Loucy (cell line): ENCODE results near the gene COX7A2L.

Experiments used
- H2AFZ ChIP-seq: fragments of 200-600 bp; sonication (generic); 2 replicates; pipeline ENCODE4 v1.6.0; 2016; ENCODE audit warnings: antibody characterized with exemption, mild to moderate bottlenecking, low read length, moderate library complexity
- H3F3A ChIP-seq: fragments of 200-600 bp; 2 replicates; pipeline ENCODE4 v1.6.0; 2016; ENCODE audit warnings: antibody characterized with exemption, low read depth, mild to moderate bottlenecking
- H3K27me3 ChIP-seq: fragments of 200-600 bp; sonication (generic); 2 replicates; pipeline ENCODE4 v1.6.1; 2014; ENCODE audit warnings: low read length, mild to moderate bottlenecking; ENCODE audit not compliant: insufficient read depth, poor library complexity, severe bottlenecking
- H3K36me3 ChIP-seq: fragments of 200-600 bp; sonication (generic); 2 replicates; pipeline ENCODE4 v1.6.1; 2016; ENCODE audit warnings: low read length; ENCODE audit not compliant: insufficient read depth
- H3K4me1 ChIP-seq: fragments of 200-600 bp; sonication (generic); 2 replicates; pipeline ENCODE4 v1.5.1; 2014; ENCODE audit warnings: low read length, mild to moderate bottlenecking; ENCODE audit not compliant: insufficient read depth, poor library complexity, severe bottlenecking
- H3K4me2 ChIP-seq: fragments of 200-600 bp; sonication (generic); 2 replicates; pipeline ENCODE4 v1.6.0; 2014; ENCODE audit warnings: antibody characterized with exemption, low read length, low read depth, mild to moderate bottlenecking; ENCODE audit not compliant: poor library complexity, severe bottlenecking
- H3K4me3 ChIP-seq: fragments of 200-600 bp; sonication (generic); 2 replicates; pipeline ENCODE4 v1.5.1; 2014; ENCODE audit warnings: low read length, mild to moderate bottlenecking, mixed read lengths; ENCODE audit not compliant: poor library complexity, severe bottlenecking
- H3K79me2 ChIP-seq: fragments of 200-600 bp; sonication (generic); 2 replicates; pipeline ENCODE4 v1.6.1; 2014; ENCODE audit warnings: low read length; ENCODE audit not compliant: insufficient read depth
- H3K9ac ChIP-seq: fragments of 200-600 bp; sonication (generic); 2 replicates; pipeline ENCODE4 v1.6.0; 2014; ENCODE audit warnings: mild to moderate bottlenecking, low read depth, low read length, moderate library complexity; ENCODE audit not compliant: poor library complexity, severe bottlenecking
- H3K9me2 ChIP-seq: fragments of 200-600 bp; sonication (generic); replicated peaks from 2 replicates; pipeline ENCODE4 v1.6.1; 2016; ENCODE audit warnings: low read depth, low read length, mixed read lengths
- H3K9me3 ChIP-seq: fragments of 200-600 bp; sonication (generic); 2 replicates; pipeline ENCODE4 v1.6.1; 2014; ENCODE audit warnings: mild to moderate bottlenecking, antibody characterized with exemption, low read length, low read depth; ENCODE audit not compliant: insufficient read depth
- H4K20me1 ChIP-seq: fragments of 200-600 bp; sonication (generic); 2 replicates; pipeline ENCODE4 v1.6.0; 2014; ENCODE audit warnings: antibody characterized with exemption, low read length, mild to moderate bottlenecking; ENCODE audit not compliant: insufficient read depth, poor library complexity, severe bottlenecking
- CTCF ChIP-seq: fragments of 200-600 bp; sonication (generic); conservative IDR thresholded peaks from 2 replicates; pipeline ENCODE4 v1.5.1; 2014; ENCODE audit warnings: mild to moderate bottlenecking, antibody characterized with exemption, low read length
- EZH2phosphoT487 ChIP-seq: fragments of 200-600 bp; IDR thresholded peaks from 2 replicates; pipeline ENCODE4 v1.6.1; 2018; ENCODE audit warnings: antibody characterized with exemption, mild to moderate bottlenecking, moderate library complexity, borderline replicate concordance

COX7A2L gene

GRCh38 chr2:42338567-42339190 lies 22.3 kb downstream of the COX7A2L start:
- H4K20me1 ChIP-seq: no peaks in the 10 kb centered on the region
- H2AFZ ChIP-seq: no peak overlapping the region
- no peak overlapping the region for H3K9ac ChIP-seq
- no peaks in the 10 kb centered on the region for H3K9me2 ChIP-seq
- no peaks in the 10 kb centered on the region for H3K4me1 ChIP-seq
- H3K36me3 ChIP-seq: peaks cover 8% of the 10 kb centered on the region; the same call in 1 of the 2 replicates
- H3K4me2 ChIP-seq: no peak overlapping the region
- no peaks in the 10 kb centered on the region for H3K27me3 ChIP-seq
- no peaks in the 10 kb centered on the region for H3K79me2 ChIP-seq
- no peak overlapping the region for H3K4me3 ChIP-seq
- TF ChIP-seq CTCF: no peak
- no peak for TF ChIP-seq EZH2phosphoT487
- no peaks in the 10 kb centered on the region for H3K9me3 ChIP-seq
- H3F3A ChIP-seq: no peaks in the 10 kb centered on the region

- Histone ChIP-seq H4K20me1 (no peaks in the 10 kb centered on the region), H3K36me3 (peaks cover 15% of the 10 kb centered on the region; the same call in 1 of the 2 replicates), H3K9me2 (no peaks in the 10 kb centered on the region), H2AFZ (no peak overlapping the region), H3K4me3 (no peak overlapping the region), H3K4me2 (no peak overlapping the region), H3K79me2 (no peaks in the 10 kb centered on the region), H3K4me1 (no peaks in the 10 kb centered on the region), H3F3A (no peaks in the 10 kb centered on the region), H3K27me3 (no peaks in the 10 kb centered on the region), H3K9ac (no peak overlapping the region), H3K9me3 (no peaks in the 10 kb centered on the region)
- TF ChIP-seq CTCF: no peak
- no peak for TF ChIP-seq EZH2phosphoT487
These were observed 23.0 kb downstream of the COX7A2L start for GRCh38 chr2:42337846-42338566.

- no peaks in the 10 kb centered on the region for H4K20me1 ChIP-seq
- H3K9me2 ChIP-seq: no peaks in the 10 kb centered on the region
- H3F3A ChIP-seq: no peaks in the 10 kb centered on the region
- peaks cover 21% of the 10 kb centered on the region; the same call in 1 of the 2 replicates for H3K36me3 ChIP-seq
- no peak overlapping the region for H3K9ac ChIP-seq
- H2AFZ ChIP-seq: no peak overlapping the region
- no peak overlapping the region for H3K4me3 ChIP-seq
- no peaks in the 10 kb centered on the region for H3K9me3 ChIP-seq
- no peak overlapping the region for H3K4me2 ChIP-seq
- H3K27me3 ChIP-seq: no peaks in the 10 kb centered on the region
- peak; percentile 38 for TF ChIP-seq CTCF
- TF ChIP-seq EZH2phosphoT487: no peak
- H3K79me2 ChIP-seq: no peaks in the 10 kb centered on the region
- no peaks in the 10 kb centered on the region for H3K4me1 ChIP-seq
These were observed 23.6 kb downstream of the COX7A2L start for GRCh38 chr2:42337356-42337820.
